Vagina (tissue), 2 donors: ENCODE results near the gene SLC46A1. TPM values are rescaled to one million over a fixed set of nuclear protein-coding genes. Genes with fewer than 3 reads are reported as not detected.

Source experiments
- DNase-seq, 2 donors: peaks; one replicate each; pipeline ENCODE4 v3.0.0-alpha.2; 2017; ENCODE audit errors: extremely low spot score in 2 of 2
- H3K27ac ChIP-seq: fragments of 200-600 bp; sonication (generic); one replicate; pipeline ENCODE4 v1.5.1; 2019
- H3K27me3 ChIP-seq: fragments of 200-600 bp; sonication (generic); one replicate; pipeline ENCODE4 v1.5.1; 2019
- H3K36me3 ChIP-seq, 2 donors: fragments of 200-600 bp; sonication (generic); one replicate each; pipeline ENCODE4 v1.5.1; 2017 to 2019
- H3K4me1 ChIP-seq: fragments of 200-600 bp; sonication (generic); one replicate; pipeline ENCODE4 v1.5.1; 2019
- H3K4me3 ChIP-seq, 2 donors: fragments of 200-600 bp; sonication (generic); 1 replicate in 1 of 2; 2 replicates in 1 of 2; pipeline ENCODE4 v1.5.1; 2016 to 2019
- H3K9me3 ChIP-seq: fragments of 200-600 bp; sonication (generic); one replicate; pipeline ENCODE4 v1.5.1; 2019
- POLR2A ChIP-seq, 2 donors: fragments of 450-650 bp; IDR thresholded peaks; one replicate each; pipeline ENCODE4 v1.6.1; 2017; ENCODE audit warnings: antibody characterized with exemption in 2 of 2, mild to moderate bottlenecking in 2 of 2, moderate library complexity in 2 of 2
- POLR2AphosphoS5 ChIP-seq, 2 donors: sonication (generic); formaldehyde crosslinking; IDR thresholded peaks; one replicate each; pipeline ENCODE4 v1.9.0; 2017; ENCODE audit warnings: antibody characterized with exemption in 2 of 2, mild to moderate bottlenecking in 2 of 2, low read depth in 1 of 2; ENCODE audit not compliant: insufficient read depth in 1 of 2
- intact Hi-C: fragments of 100-400 bp; cut with DNase I; formaldehyde crosslinking; loops from one replicate; pipeline ENCODE4 v1.15.1; 2023
- total RNA-seq: library from RNA; depleted of rRNA; stranded (reverse); fragments of >200 nt; gene quantifications from one replicate; pipeline ENCODE4 v1.2.3, GENCODE V29; 2016
- TF ChIP-seq, protein P1 (sequence below), 3 experiments: fragments of 450-650 bp in 2 of 3; fragments of 200-600 bp in 1 of 3; sonication (generic) in 1 of 3; IDR thresholded peaks; one replicate each; pipeline ENCODE4 v1.5.1; 2017 to 2019; ENCODE audit warnings: antibody characterized with exemption in 3 of 3, mild to moderate bottlenecking in 2 of 3, moderate library complexity in 2 of 3

The SLC46A1 gene
- total RNA-seq, 1 donor from 2014 or later, result 13.8 TPM

DNA sequence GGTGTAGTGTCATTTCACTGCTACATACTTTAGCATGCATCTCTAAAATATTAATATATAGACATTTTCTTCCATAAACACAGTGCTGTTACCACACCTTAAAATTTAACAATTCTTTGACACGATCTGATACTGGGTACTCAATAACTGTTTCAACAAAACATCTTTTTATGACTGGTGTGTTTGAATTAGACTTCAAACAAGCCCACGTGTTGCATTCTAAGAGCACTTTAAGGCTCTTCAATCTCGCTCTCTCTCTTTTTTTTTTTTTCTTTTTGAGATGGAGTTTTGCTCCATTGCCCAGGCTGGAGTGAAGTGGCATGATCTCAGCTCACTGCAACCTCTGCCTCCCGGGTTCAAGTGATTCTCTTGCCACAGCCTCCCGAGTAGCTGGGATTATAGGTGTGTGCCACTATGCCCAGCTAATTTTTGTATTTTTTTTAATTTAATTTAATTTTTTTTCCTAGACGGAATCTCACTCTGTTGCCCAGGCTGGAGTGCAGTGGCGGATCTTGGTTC, 15.8 kb upstream of the SLC46A1 start:
- Histone ChIP-seq H3K36me3 (no peaks in the 10 kb centered on the region), H3K4me3 (no peak overlapping the region), H3K4me1 (no peaks in the 10 kb centered on the region), H3K27me3 (no peaks in the 10 kb centered on the region), H3K9me3 (no peaks in the 10 kb centered on the region), H3K27ac (no peak overlapping the region)
- intact Hi-C loops, result no loop called here
- no peak for TF ChIP-seq POLR2AphosphoS5 (IDR thresholded peaks at IDR 0.05; ENCODE audit: insufficient read depth in 1 of 2, low read depth in 1 of 2)
- TF ChIP-seq POLR2A (IDR thresholded peaks at IDR 0.05), result no peak
- TF ChIP-seq, protein P1, sequence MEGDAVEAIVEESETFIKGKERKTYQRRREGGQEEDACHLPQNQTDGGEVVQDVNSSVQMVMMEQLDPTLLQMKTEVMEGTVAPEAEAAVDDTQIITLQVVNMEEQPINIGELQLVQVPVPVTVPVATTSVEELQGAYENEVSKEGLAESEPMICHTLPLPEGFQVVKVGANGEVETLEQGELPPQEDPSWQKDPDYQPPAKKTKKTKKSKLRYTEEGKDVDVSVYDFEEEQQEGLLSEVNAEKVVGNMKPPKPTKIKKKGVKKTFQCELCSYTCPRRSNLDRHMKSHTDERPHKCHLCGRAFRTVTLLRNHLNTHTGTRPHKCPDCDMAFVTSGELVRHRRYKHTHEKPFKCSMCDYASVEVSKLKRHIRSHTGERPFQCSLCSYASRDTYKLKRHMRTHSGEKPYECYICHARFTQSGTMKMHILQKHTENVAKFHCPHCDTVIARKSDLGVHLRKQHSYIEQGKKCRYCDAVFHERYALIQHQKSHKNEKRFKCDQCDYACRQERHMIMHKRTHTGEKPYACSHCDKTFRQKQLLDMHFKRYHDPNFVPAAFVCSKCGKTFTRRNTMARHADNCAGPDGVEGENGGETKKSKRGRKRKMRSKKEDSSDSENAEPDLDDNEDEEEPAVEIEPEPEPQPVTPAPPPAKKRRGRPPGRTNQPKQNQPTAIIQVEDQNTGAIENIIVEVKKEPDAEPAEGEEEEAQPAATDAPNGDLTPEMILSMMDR (IDR thresholded peaks at IDR 0.05), result no peak
- DNase-seq, result no peak

DNA sequence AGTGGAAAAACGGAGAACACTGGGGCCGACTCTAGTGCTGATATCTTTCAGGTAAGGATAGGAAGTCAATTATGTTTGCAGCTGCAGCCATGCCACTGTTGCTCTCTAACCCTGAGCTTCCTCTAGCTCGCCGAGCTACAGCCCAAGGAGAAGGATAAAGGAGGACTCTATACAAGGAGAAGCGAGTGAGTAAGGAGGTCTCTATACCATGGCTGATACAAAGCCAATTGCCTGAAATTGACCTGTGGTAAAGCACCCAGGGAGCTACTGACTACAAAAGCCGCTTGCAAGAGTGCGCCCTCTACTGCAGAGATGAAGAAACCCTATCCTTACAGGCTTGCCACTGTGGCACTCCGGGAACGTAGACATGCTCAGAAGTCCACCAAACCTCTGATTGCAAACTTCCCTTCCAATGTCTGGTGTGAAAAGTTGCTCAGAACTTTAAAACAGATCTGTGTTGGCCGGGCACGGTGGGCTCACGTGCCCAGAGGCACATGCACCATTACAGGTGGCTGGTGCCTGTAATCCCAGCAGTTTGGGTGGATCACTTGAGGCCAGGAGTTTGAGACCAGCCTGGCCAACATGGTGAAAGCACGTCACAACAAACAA, 10.8 kb upstream of the SLC46A1 start:
- Histone ChIP-seq H3K27ac (no peak overlapping the region), H3K4me1 (no peaks in the 10 kb centered on the region), H3K36me3 (no peaks in the 10 kb centered on the region), H3K9me3 (no peaks in the 10 kb centered on the region), H3K4me3 (no peak overlapping the region), H3K27me3 (no peaks in the 10 kb centered on the region)
- intact Hi-C loops, result no loop called here
- DNase-seq, result no peak
- TF ChIP-seq, protein P1 (IDR thresholded peaks at IDR 0.05), result peak in 2 of 3 experiments; percentile 17 to 18
- TF ChIP-seq POLR2AphosphoS5 (IDR thresholded peaks at IDR 0.05; ENCODE audit: insufficient read depth in 1 of 2, low read depth in 1 of 2) (no peak), POLR2A (IDR thresholded peaks at IDR 0.05) (no peak)

DNA sequence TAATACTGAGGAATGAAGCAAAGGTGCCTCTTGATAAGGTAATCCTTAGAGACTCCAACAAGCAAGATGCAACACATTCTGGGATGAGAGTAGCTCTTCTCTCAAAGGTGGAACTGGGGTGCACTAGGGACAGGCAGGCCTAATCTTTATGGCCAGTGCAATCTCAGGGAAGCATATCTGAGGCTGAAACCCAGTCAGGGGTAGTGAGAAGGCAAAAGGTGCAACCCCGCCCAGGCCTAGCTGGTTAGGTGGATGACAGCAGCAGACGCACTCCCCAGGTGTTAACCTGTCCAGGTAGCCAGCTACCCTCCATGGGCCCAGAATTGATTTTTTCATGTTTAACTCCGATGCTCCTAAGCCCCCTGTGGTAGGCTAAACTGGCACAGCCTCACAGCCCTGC, 9.9 kb upstream of the SLC46A1 start:
- no peaks in the 10 kb centered on the region for H3K27me3 ChIP-seq
- H3K9me3 ChIP-seq, result no peaks in the 10 kb centered on the region
- no peaks in the 10 kb centered on the region for H3K36me3 ChIP-seq
- DNase-seq, result no peak
- no peaks in the 10 kb centered on the region for H3K4me1 ChIP-seq
- intact Hi-C loops, result no loop called here
- TF ChIP-seq, protein P1 (IDR thresholded peaks at IDR 0.05), result no peak
- TF ChIP-seq POLR2A (IDR thresholded peaks at IDR 0.05) (no peak), POLR2AphosphoS5 (IDR thresholded peaks at IDR 0.05; ENCODE audit: insufficient read depth in 1 of 2, low read depth in 1 of 2) (no peak)
- no peak overlapping the region for H3K27ac ChIP-seq
- no peak overlapping the region for H3K4me3 ChIP-seq

DNA sequence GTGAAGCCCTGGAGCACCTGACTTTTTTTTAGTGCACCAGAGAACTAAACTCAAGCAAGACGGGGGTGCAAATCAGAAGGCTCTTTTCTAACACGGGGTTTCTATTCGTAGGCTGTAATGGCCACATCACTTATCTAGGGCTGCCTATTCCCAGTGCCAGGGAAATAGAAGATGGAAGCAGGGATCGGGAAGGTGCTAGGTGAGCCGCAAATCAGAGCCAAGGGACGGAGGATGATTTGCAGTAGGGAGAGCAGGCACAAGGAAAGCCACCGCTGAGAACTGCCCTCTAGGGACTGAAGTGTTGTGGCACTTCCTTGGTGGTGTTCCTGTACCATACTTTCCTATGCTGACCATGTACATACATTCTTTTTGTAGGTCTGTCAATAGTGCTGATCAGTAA, 7.8 kb upstream of the SLC46A1 start:
- Histone ChIP-seq H3K4me1 (no peaks in the 10 kb centered on the region), H3K4me3 (no peak overlapping the region), H3K27ac (no peak overlapping the region), H3K27me3 (no peaks in the 10 kb centered on the region), H3K9me3 (no peaks in the 10 kb centered on the region), H3K36me3 (no peaks in the 10 kb centered on the region)
- DNase-seq, result no peak
- TF ChIP-seq POLR2A (IDR thresholded peaks at IDR 0.05), result no peak
- TF ChIP-seq, protein P1 (IDR thresholded peaks at IDR 0.05), result no peak
- TF ChIP-seq POLR2AphosphoS5 (IDR thresholded peaks at IDR 0.05; ENCODE audit: insufficient read depth in 1 of 2, low read depth in 1 of 2), result no peak
- intact Hi-C loops, result no loop called here

DNA sequence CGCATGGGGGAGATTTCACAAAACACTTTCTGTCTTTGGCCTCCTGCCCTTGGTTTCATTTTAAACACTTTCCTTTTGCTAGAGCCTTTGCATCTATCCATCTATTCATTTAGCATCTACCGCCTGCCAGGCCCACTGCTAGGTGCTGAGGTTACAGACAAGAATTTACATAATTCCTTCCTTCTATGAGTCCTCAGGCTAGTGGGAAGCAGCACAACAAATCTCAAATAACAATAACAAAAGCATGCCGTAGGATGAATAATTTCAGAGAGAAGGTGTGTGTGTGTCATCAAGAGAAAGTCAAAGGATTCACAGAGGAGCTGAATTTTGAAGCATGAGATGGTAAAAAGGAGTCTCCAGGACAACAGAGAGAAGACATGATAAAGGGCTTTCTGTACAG, 6.1 kb upstream of the SLC46A1 start:
- no peaks in the 10 kb centered on the region for H3K4me1 ChIP-seq
- intact Hi-C loops, result no loop called here
- TF ChIP-seq, protein P1 (IDR thresholded peaks at IDR 0.05), result no peak
- H3K36me3 ChIP-seq, result no peaks in the 10 kb centered on the region
- DNase-seq, result no peak
- no peak overlapping the region for H3K27ac ChIP-seq
- no peak overlapping the region for H3K4me3 ChIP-seq
- H3K27me3 ChIP-seq, result no peaks in the 10 kb centered on the region
- no peaks in the 10 kb centered on the region for H3K9me3 ChIP-seq
